Daoy (cell line): ENCODE measurements around the gene AGPS. TPM values are rescaled to one million over a fixed set of nuclear protein-coding genes. Genes with fewer than 3 reads are reported as not detected.
"Not testable (repeated sequence)": the region's sequence is repeated elsewhere in the genome, so short reads cannot be mapped to it uniquely, and the experiment has no call there.

Source experiments
- DNase-seq: peaks from one replicate; pipeline ENCODE4 v3.0.0-alpha.2; 2015; ENCODE audit warnings: low read depth
- total RNA-seq: library from RNA; depleted of rRNA; stranded (reverse); fragments of >200 nt; shearing (Covaris generic); gene quantifications from 2 replicates; pipeline ENCODE4 v1.2.3, GENCODE V29; 2014

The AGPS gene
- total RNA-seq, 1 experiment from 2014 or later, result 117 TPM

DNA sequence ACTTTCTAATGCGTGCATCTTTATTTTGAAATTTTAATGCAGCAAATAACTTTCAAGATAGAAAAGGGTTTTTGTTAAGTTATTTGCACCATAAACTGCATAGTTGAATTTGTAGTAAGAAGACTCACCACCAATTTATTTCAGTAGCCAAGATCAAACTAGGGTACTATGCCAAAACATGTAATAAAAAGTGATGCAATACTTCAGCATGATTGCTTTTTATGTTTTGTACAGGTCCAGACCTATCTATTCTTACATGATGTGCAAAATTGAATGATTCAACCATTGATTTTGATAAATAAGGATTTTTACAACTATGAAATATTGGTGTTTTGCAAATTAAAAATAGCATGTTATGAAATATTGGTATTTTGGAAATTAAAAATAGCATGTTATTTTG is 26.7 kb downstream of the AGPS start:
- no peak for DNase-seq

- no peak for DNase-seq
Measured at GRCh38 chr2:177422271-177422670, 29.7 kb downstream of the AGPS start.

GRCh38 chr2:177424120-177424519 is 31.5 kb downstream of the AGPS start:
- DNase-seq, result not testable (repeated sequence)

DNA sequence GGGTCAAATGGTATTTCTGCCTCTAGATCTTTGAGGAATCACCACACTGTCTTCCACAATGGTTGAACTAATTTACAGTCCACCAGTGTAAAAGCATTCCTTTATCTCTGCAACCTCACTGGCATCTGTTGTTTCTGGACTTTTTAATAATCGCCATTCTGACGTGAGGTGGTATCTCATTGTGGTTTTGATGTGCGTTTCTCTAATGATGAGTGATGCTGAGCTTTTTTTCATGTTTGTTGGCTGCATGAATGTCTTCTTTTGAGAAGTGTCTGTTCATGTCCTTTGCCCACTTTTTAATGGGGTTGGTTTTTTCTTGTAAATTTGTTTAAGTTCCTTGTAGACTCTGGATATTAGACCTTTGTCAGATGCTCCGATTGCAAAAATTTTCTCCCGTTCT is 32.0 kb downstream of the AGPS start:
- not testable (repeated sequence) for DNase-seq

DNA sequence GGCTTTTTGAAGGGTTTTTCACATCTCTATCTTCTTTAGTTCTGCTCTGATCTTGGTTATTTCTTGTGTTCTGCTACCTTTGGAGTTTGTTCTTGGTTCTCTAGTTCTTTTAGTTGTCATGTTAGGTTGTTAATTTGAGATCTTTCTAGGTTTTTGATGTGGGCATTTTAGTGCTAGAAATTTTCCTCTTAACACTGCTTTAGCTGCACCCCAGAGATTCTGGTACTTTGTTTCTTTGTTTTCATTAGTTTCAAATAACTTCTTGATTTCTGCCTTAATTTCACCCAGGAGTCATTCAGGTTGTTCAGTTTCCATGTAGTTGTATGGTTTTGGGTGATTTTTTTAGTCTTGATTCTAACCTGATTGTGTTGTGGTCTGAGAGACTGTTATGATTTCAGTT is 34.7 kb downstream of the AGPS start:
- no peak for DNase-seq

GRCh38 chr2:177427936-177428335 is 35.4 kb downstream of the AGPS start:
- DNase-seq, result not testable (repeated sequence)

- DNase-seq, result peak; percentile 83
Measured at GRCh38 chr2:177429688-177430325, 37.2 kb downstream of the AGPS start.

DNA sequence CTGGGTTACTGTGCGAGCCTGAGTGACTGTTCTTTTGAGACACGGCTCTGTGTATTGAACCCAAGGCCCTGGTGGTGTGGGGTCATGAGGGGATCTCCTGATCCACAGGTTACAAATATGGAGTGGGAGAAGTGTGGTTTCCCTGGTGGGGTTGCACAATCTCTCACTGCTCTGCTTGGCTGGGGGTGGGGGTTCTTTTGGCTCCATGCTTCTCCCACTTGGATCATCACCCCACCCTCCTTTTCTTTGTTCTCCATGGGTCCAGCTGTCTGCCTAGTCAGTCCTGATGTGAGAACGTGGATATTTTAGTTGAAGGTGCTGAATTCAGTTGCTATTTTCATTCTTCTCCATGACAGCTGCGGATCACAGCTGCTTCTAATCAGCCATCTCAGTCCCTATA is 37.8 kb downstream of the AGPS start:
- no peak for DNase-seq

DNA sequence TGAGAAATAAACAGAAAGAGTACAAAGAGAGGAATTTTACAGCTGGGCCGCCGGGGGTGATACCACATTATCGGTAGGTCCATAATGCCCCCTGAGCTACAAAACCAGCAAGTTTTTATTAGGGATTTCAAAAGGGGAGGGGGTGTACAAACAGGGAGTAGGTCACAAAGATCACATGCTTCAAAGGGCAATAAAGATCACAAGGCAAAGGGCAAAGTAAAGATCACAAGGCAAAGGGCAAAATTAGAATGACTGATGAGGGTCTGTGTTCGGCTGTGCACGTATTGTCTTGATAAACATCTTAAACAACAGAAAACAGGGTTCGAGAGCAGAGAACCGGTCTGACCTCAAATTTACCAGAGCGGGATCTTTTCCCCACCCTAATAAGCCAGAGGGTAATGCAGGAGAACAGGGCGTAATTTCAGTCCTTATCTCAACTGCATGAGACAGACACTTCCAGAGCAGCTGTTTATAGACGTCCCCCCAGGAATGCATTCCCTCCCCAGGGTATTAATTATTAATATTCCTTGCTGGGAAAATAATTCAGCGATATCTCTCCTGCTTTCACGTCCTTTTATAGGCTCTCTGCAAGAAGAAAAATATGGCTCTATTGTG is 38.6 kb downstream of the AGPS start:
- not testable (repeated sequence) for DNase-seq

DNA sequence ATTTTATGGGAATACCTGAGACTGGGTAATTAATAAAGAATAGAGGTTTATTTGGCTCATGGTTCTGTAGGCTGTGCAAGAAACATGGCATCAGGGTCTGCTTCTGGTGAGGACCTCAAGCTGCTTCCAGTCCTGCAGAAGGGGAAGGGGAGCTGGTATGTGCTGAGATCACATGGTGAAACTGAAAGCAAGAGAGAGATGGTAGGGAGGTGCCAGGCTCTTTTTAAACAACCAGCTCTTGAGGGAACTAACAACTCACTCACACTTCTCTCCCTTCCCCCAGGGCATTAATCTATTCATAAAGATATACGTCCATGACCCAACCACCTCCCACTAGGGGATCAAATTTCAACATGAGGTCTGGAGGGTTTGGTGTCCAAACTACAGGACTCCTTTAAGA is 40.1 kb downstream of the AGPS start:
- DNase-seq, result no peak

DNA sequence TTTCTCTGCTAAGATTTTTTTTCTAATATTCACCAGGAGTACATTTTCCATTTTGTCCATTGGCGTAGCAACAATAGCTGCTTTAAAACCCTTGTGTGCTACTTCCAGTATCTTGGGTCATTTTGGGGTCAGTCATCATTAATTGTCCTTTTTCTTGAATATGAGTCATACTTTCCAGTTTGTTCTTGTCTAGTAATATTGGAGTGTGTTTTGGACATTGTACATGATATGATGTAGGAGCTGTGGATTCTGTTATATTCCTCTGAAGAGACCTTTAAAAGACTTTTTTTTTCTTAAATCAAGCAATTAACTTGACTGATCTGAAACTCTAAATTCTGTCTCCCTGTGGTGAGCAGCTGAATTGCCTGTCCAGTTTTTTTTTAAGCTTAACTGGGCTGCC is 40.8 kb downstream of the AGPS start:
- no peak for DNase-seq

GRCh38 chr2:177434475-177434874 is 41.9 kb downstream of the AGPS start:
- DNase-seq, result no peak

- no peak for DNase-seq
Measured at GRCh38 chr2:177445200-177445599, 52.6 kb downstream of the AGPS start.

GRCh38 chr2:177448031-177448430 is 55.5 kb downstream of the AGPS start:
- DNase-seq, result no peak

DNA sequence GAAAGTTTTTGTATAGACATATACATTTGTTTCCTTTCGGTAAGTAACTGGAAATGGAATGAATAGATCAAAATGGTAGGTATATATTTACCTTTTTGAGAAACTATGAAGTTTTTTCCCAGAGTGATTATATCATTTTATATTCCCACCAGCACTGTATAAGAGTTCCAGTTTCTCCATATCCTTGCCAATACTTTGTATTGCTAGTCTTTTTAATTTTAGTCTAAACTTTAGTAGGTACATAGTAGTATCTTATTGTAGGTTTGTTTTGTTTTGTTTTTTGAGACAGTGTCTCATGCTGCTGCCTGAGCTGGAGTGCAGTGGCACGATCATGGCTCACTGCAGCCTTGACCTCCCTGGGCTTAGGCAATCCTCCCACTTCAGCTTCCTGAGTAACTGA is 56.6 kb downstream of the AGPS start:
- no peak for DNase-seq

DNA sequence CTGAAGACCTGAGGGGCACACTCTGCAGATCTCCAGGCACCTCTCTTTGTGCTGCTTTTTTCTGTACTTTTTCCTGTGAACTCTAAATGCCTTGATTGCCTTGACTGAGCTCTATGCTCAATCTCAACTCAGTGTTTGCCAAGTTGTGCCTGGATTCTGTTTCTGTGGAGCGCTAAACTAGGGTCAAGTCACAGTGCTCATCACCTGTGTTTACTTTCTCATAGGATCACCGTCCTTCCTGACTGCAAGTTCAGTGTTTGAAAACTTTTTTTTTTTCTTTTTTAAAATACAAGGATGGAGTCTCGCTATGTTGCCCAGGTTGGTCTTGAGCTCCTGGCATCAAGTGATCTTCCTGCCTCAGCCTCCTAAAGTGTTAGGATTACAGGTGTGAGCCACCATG is 62.6 kb downstream of the AGPS start:
- no peak for DNase-seq

DNA sequence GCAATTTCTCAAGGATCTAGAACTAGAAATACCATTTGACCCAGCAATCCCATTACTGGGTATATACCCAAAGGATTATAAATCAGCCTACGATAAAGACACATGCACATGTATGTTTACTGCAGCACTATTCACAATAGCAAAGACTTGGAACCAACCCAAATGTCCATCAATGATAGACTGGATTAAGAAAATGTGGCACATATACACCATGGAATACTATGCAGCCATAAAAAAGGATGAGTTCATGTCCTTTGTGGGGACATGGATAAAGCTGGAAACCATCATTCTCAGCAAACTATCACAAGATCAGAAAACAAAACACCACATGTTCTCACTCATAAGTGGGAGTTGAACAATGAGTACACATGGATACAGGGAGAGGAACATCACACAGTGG is 67.2 kb downstream of the AGPS start:
- DNase-seq, result not testable (repeated sequence)

GRCh38 chr2:177460973-177461585 is 68.5 kb downstream of the AGPS start:
- no peak for DNase-seq

GRCh38 chr2:177464549-177464948 is 72.0 kb downstream of the AGPS start:
- DNase-seq, result no peak

DNA sequence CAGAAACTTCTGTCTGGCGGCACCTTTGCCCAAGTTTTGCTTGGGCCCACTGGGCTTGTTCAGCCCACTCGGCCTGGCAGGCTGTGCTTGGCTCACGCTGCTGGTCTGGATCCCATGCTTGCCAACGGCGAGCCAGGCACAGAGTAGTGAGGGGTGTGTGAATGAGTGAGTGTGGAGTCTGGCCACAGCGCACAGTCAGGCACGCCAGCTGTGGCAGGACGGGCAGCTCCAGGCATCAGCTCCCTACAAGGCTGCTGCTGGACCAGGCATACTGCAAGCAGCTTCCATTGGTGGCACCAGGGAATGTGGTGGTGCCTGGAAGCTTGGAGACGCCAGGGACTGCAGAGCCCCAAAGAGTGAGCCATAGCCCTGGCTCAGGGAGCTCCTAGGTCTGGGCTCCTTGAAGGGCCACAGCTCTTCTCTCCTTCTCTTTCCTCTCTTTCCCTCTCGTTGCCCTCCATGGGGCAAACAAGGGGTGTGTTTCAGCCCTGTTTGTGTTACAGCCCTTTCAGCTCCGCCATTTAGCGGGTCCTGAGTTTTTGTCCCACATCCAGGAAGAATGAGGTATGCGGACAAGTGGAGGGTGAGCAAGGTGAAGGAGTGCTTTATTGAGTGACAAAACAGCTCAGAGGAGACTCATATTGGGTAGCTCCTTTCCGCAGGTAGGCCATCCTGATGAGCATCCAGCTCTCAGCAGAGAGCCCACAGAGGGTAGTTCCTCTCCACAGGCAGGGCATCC is 73.0 kb downstream of the AGPS start:
- DNase-seq, result no peak

DNA sequence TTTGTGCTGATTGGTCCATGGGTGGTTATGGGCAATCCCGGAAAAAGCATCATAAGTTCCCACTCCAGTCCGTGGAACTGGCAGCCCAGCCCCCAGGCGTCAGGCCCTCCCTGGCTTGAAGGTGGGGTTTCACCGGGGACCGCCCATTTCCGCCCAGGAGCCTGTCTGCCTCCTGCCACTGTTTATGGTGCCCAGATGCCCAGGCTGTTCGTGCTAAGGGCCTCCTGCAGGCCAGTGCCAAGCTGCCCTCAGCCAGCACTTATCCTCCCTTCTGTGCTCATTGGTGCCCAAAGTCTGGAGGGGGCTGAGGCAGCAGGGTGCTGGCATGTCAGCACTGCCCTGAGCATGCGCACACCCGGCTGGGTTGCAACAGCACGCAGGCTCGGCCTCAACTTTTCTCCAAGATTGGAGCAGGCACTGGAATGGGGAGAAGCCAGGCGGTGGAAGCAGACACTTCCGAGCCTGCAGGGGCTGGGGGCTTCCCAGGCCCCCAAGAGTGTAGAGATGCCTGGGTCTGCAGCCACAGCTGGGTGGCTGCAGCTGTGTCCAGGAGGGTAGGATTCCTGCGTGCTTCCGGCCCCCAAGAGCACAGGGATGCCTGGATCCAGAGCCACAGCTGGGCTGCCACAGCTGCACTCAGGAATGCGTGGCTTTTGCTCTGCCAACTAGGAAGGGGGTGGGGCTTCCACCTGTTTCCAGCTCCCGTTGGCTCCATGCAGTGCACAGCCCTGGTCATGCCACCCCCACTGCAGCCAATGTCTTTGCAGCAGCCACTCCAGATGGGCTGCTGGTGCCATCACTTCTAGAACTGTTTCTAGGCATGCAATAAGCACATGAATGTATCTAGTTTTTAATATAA is 74.0 kb downstream of the AGPS start:
- peak; percentile 11 for DNase-seq

DNA sequence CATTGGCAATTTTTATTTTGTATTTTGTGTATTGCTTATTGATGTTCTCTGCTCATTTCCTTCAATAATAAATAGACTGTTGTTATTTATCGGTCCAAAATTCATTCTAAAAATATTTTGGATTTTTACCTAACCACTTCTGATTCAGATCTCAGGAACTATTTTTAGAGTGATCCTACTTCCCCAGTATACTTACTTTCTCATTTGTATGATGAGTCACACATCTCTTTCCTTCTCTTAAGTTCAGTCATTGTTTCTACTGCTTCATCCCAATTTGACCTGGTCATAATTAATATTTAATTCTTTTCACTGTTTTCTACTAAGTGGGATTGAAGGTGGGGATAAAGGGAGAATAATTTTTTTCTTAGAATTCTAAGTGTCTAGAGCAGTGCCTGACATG is 75.1 kb downstream of the AGPS start:
- DNase-seq, result no peak
